GM18507 (cell line): ENCODE results near the gene PAX6.

Source experiments
- DNase-seq: peaks from one replicate; pipeline ENCODE4 v3.0.0; 2011; ENCODE audit warnings: low read depth; ENCODE audit not compliant: insufficient read length; ENCODE audit errors: extremely low spot score
- FAIRE-seq: peaks from 2 replicates; lab custom pipeline; 2011; peaks lifted over from hg19 to GRCh38; lab: Jason Lieb, UNC

PAX6 gene

GRCh38 chr11:31801298-31801702 lies 9.8 kb downstream of the PAX6 start:
- FAIRE-seq = no peak
- DNase-seq = no peak

GRCh38 chr11:31800398-31801265 lies 10.5 kb downstream of the PAX6 start:
- DNase-seq (no peak), FAIRE-seq (no peak)

- FAIRE-seq = no peak
Measured at GRCh38 chr11:31799435-31800397, 11.4 kb downstream of the PAX6 start.

GRCh38 chr11:31798554-31799434 lies 12.3 kb downstream of the PAX6 start:
- FAIRE-seq = no peak
- DNase-seq = no peak

More at GRCh38 chr11:31799435-31800397, 11.4 kb downstream of the PAX6 start:
- no peak for DNase-seq

GRCh38 chr11:31798057-31798553 lies 13.0 kb downstream of the PAX6 start:
- DNase-seq (no peak), FAIRE-seq (no peak)

- DNase-seq = no peak
- no peak for FAIRE-seq
Measured at GRCh38 chr11:31797190-31798056, 13.7 kb downstream of the PAX6 start.

GRCh38 chr11:31796499-31797189 lies 14.5 kb downstream of the PAX6 start:
- FAIRE-seq (no peak), DNase-seq (no peak)

GRCh38 chr11:31795706-31796498 lies 15.2 kb downstream of the PAX6 start:
- DNase-seq (no peak), FAIRE-seq (no peak)

GRCh38 chr11:31794548-31794947 lies 16.6 kb downstream of the PAX6 start:
- DNase-seq (no peak), FAIRE-seq (no peak)

- DNase-seq (no peak), FAIRE-seq (no peak)
Measured at GRCh38 chr11:31793264-31793663, 17.9 kb downstream of the PAX6 start.

- DNase-seq = no peak
- no peak for FAIRE-seq
Measured at GRCh38 chr11:31792456-31792855, 18.7 kb downstream of the PAX6 start.

GRCh38 chr11:31792036-31792435 lies 19.1 kb downstream of the PAX6 start:
- FAIRE-seq (no peak), DNase-seq (no peak)

GRCh38 chr11:31790649-31791048 lies 20.5 kb downstream of the PAX6 start:
- no peak for FAIRE-seq
- no peak for DNase-seq

- DNase-seq (no peak), FAIRE-seq (no peak)
Measured at GRCh38 chr11:31788085-31788484, 23.0 kb downstream of the PAX6 start.

GRCh38 chr11:31786996-31787685 lies 24.0 kb downstream of the PAX6 start:
- FAIRE-seq = no peak
- DNase-seq = no peak

- FAIRE-seq = no peak
- no peak for DNase-seq
Measured at GRCh38 chr11:31784611-31785010, 26.5 kb downstream of the PAX6 start.
